Measurements from ENCODE around the gene DOK6.

GRCh38 chr18:69889009-69889408 lies 488.3 kb downstream of the DOK6 start:
- TF ChIP-seq CTCF (conservative IDR thresholded peaks at IDR 0.05) (no peak), EZH2 (IDR thresholded peaks at IDR 0.05; ENCODE audit: low read depth) (no peak)

Data from PC-9 (cell line).